Chondrocyte (in vitro differentiated cells): Measurements from ENCODE around the gene MRTFA. TPM values are rescaled to one million over a fixed set of nuclear protein-coding genes. Genes with fewer than 3 reads are reported as not detected.
A peak's percentile ranks its signal among the peaks of the same experiment; 100 is the strongest.

ENCODE experiments used
- DNase-seq: peaks from one replicate; pipeline ENCODE4 v3.0.0; 2021; ENCODE audit warnings: mixed read lengths, low spot score
- H3K27ac Mint-ChIP-seq: one replicate; pipeline ENCODE4 v1.8.0; 2021; ENCODE audit warnings: mild to moderate bottlenecking, moderate library complexity, mixed read lengths; ENCODE audit not compliant: unreplicated experiment
- H3K27me3 Mint-ChIP-seq: 2 replicates; pipeline ENCODE4 v1.8.0; 2021; ENCODE audit warnings: low read depth, mixed read lengths
- H3K36me3 Mint-ChIP-seq: 2 replicates; pipeline ENCODE4 v1.8.0; 2021; ENCODE audit warnings: low read depth, mixed read lengths
- H3K4me1 Mint-ChIP-seq: 2 replicates; pipeline ENCODE4 v1.8.0; 2021; ENCODE audit warnings: low read depth, mild to moderate bottlenecking, mixed read lengths
- H3K4me3 Mint-ChIP-seq: one replicate; pipeline ENCODE4 v1.8.0; 2021; ENCODE audit warnings: mild to moderate bottlenecking, moderate library complexity, mixed read lengths; ENCODE audit not compliant: unreplicated experiment
- H3K9me3 Mint-ChIP-seq: 2 replicates; pipeline ENCODE4 v1.8.0; 2021; ENCODE audit warnings: low read depth, mixed read lengths
- CTCF ChIP-seq: fragments of 200-600 bp; sonication (generic); IDR thresholded peaks from 2 replicates; pipeline ENCODE4 v1.5.0; 2021; ENCODE audit warnings: antibody characterized with exemption, mild to moderate bottlenecking, moderate library complexity
- total RNA-seq: library from RNA; stranded (reverse); gene quantifications from 3 replicates; pipeline ENCODE4 v1.2.1, GENCODE V29; 2021

The MRTFA gene
- total RNA-seq, 1 donor from 2014 or later: 69.8 TPM

GRCh38 chr22:40553014-40553554 is 83.4 kb downstream of the MRTFA start:
- no peak overlapping the region for H3K4me3 Mint-ChIP-seq
- no peak for DNase-seq
- H3K27ac Mint-ChIP-seq: no peak overlapping the region
- no peaks in the 10 kb centered on the region for H3K9me3 Mint-ChIP-seq
- no peaks in the 10 kb centered on the region for H3K27me3 Mint-ChIP-seq
- TF ChIP-seq CTCF: no peak
- H3K36me3 Mint-ChIP-seq: peaks cover 10% of the 10 kb centered on the region
- peaks cover 9% of the 10 kb centered on the region for H3K4me1 Mint-ChIP-seq

GRCh38 chr22:40552070-40552469 is 84.4 kb downstream of the MRTFA start:
- H3K9me3 Mint-ChIP-seq: no peaks in the 10 kb centered on the region
- TF ChIP-seq CTCF: no peak
- no peak overlapping the region for H3K27ac Mint-ChIP-seq
- peaks cover 15% of the 10 kb centered on the region for H3K36me3 Mint-ChIP-seq
- peaks cover 13% of the 10 kb centered on the region for H3K4me1 Mint-ChIP-seq
- no peak overlapping the region for H3K4me3 Mint-ChIP-seq
- no peak for DNase-seq
- no peaks in the 10 kb centered on the region for H3K27me3 Mint-ChIP-seq

- Mint-ChIP-seq H3K36me3 (peaks cover 15% of the 10 kb centered on the region), H3K4me3 (no peak overlapping the region), H3K4me1 (peaks cover 14% of the 10 kb centered on the region), H3K9me3 (no peaks in the 10 kb centered on the region), H3K27me3 (no peaks in the 10 kb centered on the region), H3K27ac (peak overlapping the region; percentile 32)
- DNase-seq: no peak
- TF ChIP-seq CTCF: no peak
Measured at GRCh38 chr22:40547729-40548143, 88.8 kb downstream of the MRTFA start.

GRCh38 chr22:40544758-40545157 is 91.8 kb downstream of the MRTFA start:
- Mint-ChIP-seq H3K9me3 (no peaks in the 10 kb centered on the region), H3K4me3 (no peak overlapping the region), H3K4me1 (peaks cover 26% of the 10 kb centered on the region), H3K27me3 (no peaks in the 10 kb centered on the region), H3K27ac (no peak overlapping the region), H3K36me3 (peaks cover 7% of the 10 kb centered on the region)
- TF ChIP-seq CTCF: no peak
- no peak for DNase-seq

- H3K4me3 Mint-ChIP-seq: no peak overlapping the region
- no peak overlapping the region for H3K27ac Mint-ChIP-seq
- DNase-seq: no peak
- H3K27me3 Mint-ChIP-seq: no peaks in the 10 kb centered on the region
- TF ChIP-seq CTCF: no peak
- peaks cover 26% of the 10 kb centered on the region for H3K4me1 Mint-ChIP-seq
- H3K36me3 Mint-ChIP-seq: peaks cover 5% of the 10 kb centered on the region
- H3K9me3 Mint-ChIP-seq: no peaks in the 10 kb centered on the region
Measured at GRCh38 chr22:40542821-40543540, 93.5 kb downstream of the MRTFA start.
